ELF-1 (cell line): ENCODE results near the gene ADPRH.

Experiments
- DNase-seq: peaks from one replicate; pipeline ENCODE4 v3.0.0-alpha.2; 2016; ENCODE audit warnings: low read depth, low spot score

ADPRH gene

GRCh38 chr3:119628816-119629445 lies 49.6 kb downstream of the ADPRH start:
- DNase-seq: no peak

DNA sequence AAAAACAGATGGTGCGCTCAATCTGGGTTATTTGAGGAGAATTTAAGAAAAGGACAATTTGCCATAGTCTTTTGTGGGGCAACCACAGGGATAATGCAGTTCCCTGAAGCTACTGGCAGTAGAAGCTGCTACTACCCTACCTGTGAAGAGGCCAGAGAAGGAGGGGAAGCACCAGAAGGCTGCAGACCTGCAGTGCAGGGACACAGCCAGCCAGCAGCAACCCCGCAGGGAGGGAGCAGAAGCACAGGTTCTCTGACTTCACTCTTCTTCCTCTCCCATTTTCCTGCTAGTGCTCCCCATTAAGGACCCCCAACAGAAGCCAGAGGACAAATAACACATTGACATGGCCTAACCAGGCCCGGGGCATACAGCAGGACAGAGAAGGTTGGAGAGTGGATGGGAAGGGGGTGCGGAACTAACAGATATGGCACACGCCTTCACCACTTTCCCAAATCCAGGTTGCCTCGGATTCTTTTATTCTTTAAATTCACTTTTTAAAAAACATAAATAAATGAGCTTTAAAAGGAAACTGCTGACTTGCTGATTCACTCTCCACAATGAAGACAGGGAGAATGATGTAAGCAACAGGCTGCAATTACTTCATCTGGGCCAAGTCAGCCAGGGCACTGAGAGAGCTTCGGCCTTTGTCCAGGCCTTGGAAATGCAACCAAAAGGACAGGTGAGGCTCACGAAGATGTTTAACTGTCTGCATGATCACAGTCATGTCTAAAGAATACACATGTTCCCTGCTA lies 51.0 kb downstream of the ADPRH start:
- no peak for DNase-seq

- DNase-seq: no peak
These were observed 51.6 kb downstream of the ADPRH start for GRCh38 chr3:119630880-119631329.

- DNase-seq: no peak
These were observed 52.2 kb downstream of the ADPRH start for GRCh38 chr3:119631516-119631915.

- DNase-seq: no peak
These were observed 52.9 kb downstream of the ADPRH start for GRCh38 chr3:119632216-119632615.

GRCh38 chr3:119632829-119633228 lies 53.5 kb downstream of the ADPRH start:
- DNase-seq: no peak

DNA sequence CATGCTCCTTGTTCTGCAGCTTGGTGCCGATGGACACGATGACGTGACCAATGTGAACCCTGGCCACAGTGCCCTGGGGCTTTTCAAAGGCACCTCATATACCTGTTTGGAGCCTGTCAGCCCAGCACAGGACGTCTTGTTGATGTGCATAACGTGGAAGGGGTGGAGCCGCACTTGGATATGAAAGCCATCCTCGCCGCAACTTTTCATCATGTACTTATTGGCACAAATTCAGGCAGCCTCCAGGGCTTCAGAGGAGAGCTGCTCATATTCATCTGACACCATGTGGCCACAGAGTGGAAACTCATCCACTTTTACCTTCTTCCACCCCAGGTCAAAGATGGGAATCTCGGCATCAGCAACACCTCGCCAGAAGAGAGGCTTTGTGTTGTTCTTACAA lies 56.4 kb downstream of the ADPRH start:
- no peak for DNase-seq

- no peak for DNase-seq
These were observed 57.0 kb downstream of the ADPRH start for GRCh38 chr3:119636249-119636648.

GRCh38 chr3:119636891-119637611 lies 57.8 kb downstream of the ADPRH start:
- DNase-seq: no peak

DNA sequence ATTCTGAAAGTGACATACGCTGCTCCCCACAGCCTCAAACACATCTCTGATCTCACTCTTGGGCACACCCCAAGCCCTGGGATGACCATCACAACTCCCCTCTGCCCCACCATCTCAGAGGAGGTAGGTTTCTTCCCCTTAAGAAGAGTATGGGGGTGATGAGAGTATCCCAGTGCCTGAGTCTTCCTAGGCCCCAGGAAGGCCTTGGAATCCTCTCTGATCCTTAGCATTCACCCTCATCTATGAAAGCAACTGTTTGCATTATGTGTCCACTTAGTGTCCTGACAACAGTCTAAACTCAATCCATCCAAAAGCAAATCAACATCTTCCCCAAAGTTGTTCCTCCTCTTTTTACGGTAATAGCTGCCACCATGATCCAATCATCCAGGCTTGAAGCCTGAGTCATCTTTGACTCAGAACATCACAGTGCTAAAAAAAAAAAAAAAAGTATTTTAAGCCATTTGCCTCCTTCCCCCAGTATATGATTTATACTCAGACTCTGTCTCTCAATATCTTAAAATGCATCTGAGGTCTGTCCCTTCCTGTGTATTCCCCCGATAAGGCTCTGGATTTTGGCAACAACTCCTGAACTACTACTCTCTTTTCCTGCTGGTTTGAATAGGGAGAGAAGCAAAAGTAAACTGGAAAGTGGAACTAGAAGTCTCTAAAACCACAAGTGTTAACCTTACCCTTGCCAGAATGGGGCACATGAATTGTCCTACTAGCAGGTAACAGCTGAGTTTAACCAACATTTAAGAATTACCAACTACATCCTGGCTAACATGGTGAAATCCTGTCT lies 58.6 kb downstream of the ADPRH start:
- no peak for DNase-seq
